ENCODE measurements around the gene ETV3.
A peak's percentile ranks its signal among the peaks of the same experiment; 100 is the strongest.

ETV3 gene

GRCh38 chr1:157181790-157182189 is 43.6 kb upstream of the ETV3 start:
- no peak for DNase-seq (ENCODE audit: low spot score)
- no peak overlapping the region for H3K4me3 ChIP-seq (ENCODE audit: low read length in 2 of 2)
- no peak overlapping the region for H2BK120ac ChIP-seq (ENCODE audit: low read depth, low read length)
- H3K36me3 ChIP-seq (replicated peaks in 1 of 2; ENCODE audit: control insufficient read depth in 2 of 2, insufficient read depth in 2 of 2, low read length in 2 of 2) = no peaks in the 10 kb centered on the region
- H3K9me3 ChIP-seq (replicated peaks in 1 of 2; ENCODE audit: control insufficient read depth in 2 of 2, insufficient read depth in 1 of 2, low read depth in 1 of 2, low read length in 2 of 2) = no peaks in the 10 kb centered on the region
- no peak overlapping the region for H4K91ac ChIP-seq (ENCODE audit: low read depth, low read length, poor library complexity)
- no peak overlapping the region for H3K23ac ChIP-seq (ENCODE audit: low read depth, low read length, poor library complexity)
- no peak overlapping the region for H3K9ac ChIP-seq (ENCODE audit: low read depth, low read length, poor library complexity)
- no peak overlapping the region for H3K18ac ChIP-seq (ENCODE audit: low read length)
- H2BK5ac ChIP-seq (ENCODE audit: low read length) = no peak overlapping the region
- no peak overlapping the region for H3K27ac ChIP-seq (replicated peaks; ENCODE audit: low read length)
- H3K27me3 ChIP-seq (ENCODE audit: control insufficient read depth in 3 of 3, insufficient read depth in 3 of 3, low read depth in 1 of 3, low read length in 3 of 3) = peaks cover 0 to 18% (median 0%) of the 10 kb centered on the region in 3 experiments
- no peak overlapping the region for H3K14ac ChIP-seq (ENCODE audit: low read length)
- H3K4me1 ChIP-seq (ENCODE audit: control insufficient read depth in 2 of 2, insufficient read depth in 1 of 2, low read depth in 1 of 2, low read length in 2 of 2) = peaks cover 4% of the 10 kb centered on the region in 2 donors
- H4K8ac ChIP-seq (ENCODE audit: low read depth, low read length) = no peak overlapping the region
- no peak overlapping the region for H2BK12ac ChIP-seq (ENCODE audit: low read length)
- H2BK15ac ChIP-seq (ENCODE audit: low read length) = no peak overlapping the region
- H2AFZ ChIP-seq (ENCODE audit: low read length) = peak overlapping the region; percentile 78
- H2AK5ac ChIP-seq (ENCODE audit: low read depth, low read length) = no peak overlapping the region
- no peak overlapping the region for H3K4ac ChIP-seq (ENCODE audit: low read length)
- H3K79me1 ChIP-seq (ENCODE audit: low read depth, low read length) = no peaks in the 10 kb centered on the region
- no peak overlapping the region for H3K4me2 ChIP-seq (ENCODE audit: insufficient read depth, low read length, poor library complexity, severe bottlenecking)
- no CpG with 5 or more reads among the region's 3 CpGs for WGBS, 2 donors (ENCODE audit: extremely low coverage in 2 of 2, insufficient read length in 2 of 2, insufficient replicate concordance in 1 of 2)

GRCh38 chr1:157181258-157181657 is 43.1 kb upstream of the ETV3 start:
- peaks cover 1 to 4% of the 10 kb centered on the region in 2 donors for H3K4me1 ChIP-seq (ENCODE audit: control insufficient read depth in 2 of 2, insufficient read depth in 1 of 2, low read depth in 1 of 2, low read length in 2 of 2)
- H2BK15ac ChIP-seq (ENCODE audit: low read length) = peak overlapping the region; percentile 13
- H3K4ac ChIP-seq (ENCODE audit: low read length) = no peak overlapping the region
- no peak overlapping the region for H3K14ac ChIP-seq (ENCODE audit: low read length)
- H3K27ac ChIP-seq (replicated peaks; ENCODE audit: low read length) = no peak overlapping the region
- H3K27me3 ChIP-seq (ENCODE audit: control insufficient read depth in 3 of 3, insufficient read depth in 3 of 3, low read depth in 1 of 3, low read length in 3 of 3) = peaks cover 0 to 18% (median 0%) of the 10 kb centered on the region in 3 experiments
- H3K4me2 ChIP-seq (ENCODE audit: insufficient read depth, low read length, poor library complexity, severe bottlenecking) = no peak overlapping the region
- no CpG with 5 or more reads among the region's 5 CpGs for WGBS, 2 donors (ENCODE audit: extremely low coverage in 2 of 2, insufficient read length in 2 of 2, insufficient replicate concordance in 1 of 2)
- no peaks in the 10 kb centered on the region for H3K79me1 ChIP-seq (ENCODE audit: low read depth, low read length)
- H3K9ac ChIP-seq (ENCODE audit: low read depth, low read length, poor library complexity) = no peak overlapping the region
- no peak overlapping the region for H3K4me3 ChIP-seq (ENCODE audit: low read length in 2 of 2)
- DNase-seq (ENCODE audit: low spot score) = no peak
- H2AFZ ChIP-seq (ENCODE audit: low read length) = peak overlapping the region; percentile 78
- no peak overlapping the region for H2BK12ac ChIP-seq (ENCODE audit: low read length)
- no peak overlapping the region for H2BK5ac ChIP-seq (ENCODE audit: low read length)
- no peak overlapping the region for H4K8ac ChIP-seq (ENCODE audit: low read depth, low read length)
- H3K9me3 ChIP-seq (replicated peaks in 1 of 2; ENCODE audit: control insufficient read depth in 2 of 2, insufficient read depth in 1 of 2, low read depth in 1 of 2, low read length in 2 of 2) = no peaks in the 10 kb centered on the region
- peak overlapping the region; percentile 44 for H3K18ac ChIP-seq (ENCODE audit: low read length)
- H2BK120ac ChIP-seq (ENCODE audit: low read depth, low read length) = no peak overlapping the region
- H3K36me3 ChIP-seq (replicated peaks in 1 of 2; ENCODE audit: control insufficient read depth in 2 of 2, insufficient read depth in 2 of 2, low read length in 2 of 2) = no peaks in the 10 kb centered on the region
- H4K91ac ChIP-seq (ENCODE audit: low read depth, low read length, poor library complexity) = no peak overlapping the region
- no peak overlapping the region for H2AK5ac ChIP-seq (ENCODE audit: low read depth, low read length)
- no peak overlapping the region for H3K23ac ChIP-seq (ENCODE audit: low read depth, low read length, poor library complexity)

DNA sequence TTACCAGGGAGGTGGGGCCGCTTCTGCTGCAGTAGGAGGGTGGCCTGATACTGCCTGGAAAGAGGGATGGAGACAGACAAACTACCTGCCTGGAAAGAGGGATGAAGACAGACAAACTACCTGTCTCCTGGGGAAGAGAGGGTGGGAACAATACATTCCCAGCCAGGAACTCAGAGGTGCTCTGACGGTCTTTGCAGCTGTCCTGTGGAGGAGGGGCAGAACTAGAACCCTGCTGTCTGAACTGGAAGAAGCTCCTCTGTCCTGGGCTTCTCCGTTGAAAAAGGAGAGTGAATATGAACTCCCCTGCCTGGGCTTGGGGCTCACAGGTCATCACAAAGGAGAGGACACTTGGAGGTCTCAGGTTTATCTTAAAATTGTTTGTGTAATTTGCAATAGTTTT is 40.3 kb upstream of the ETV3 start:
- H3K4me2 ChIP-seq (ENCODE audit: insufficient read depth, low read length, poor library complexity, severe bottlenecking) = no peak overlapping the region
- H3K36me3 ChIP-seq (replicated peaks in 1 of 2; ENCODE audit: control insufficient read depth in 2 of 2, insufficient read depth in 2 of 2, low read length in 2 of 2) = no peaks in the 10 kb centered on the region
- no peak overlapping the region for H3K4ac ChIP-seq (ENCODE audit: low read length)
- no peak overlapping the region for H2BK15ac ChIP-seq (ENCODE audit: low read length)
- no peak overlapping the region for H3K27ac ChIP-seq (replicated peaks; ENCODE audit: low read length)
- H3K4me3 ChIP-seq (ENCODE audit: low read length in 2 of 2) = no peak overlapping the region
- no peak overlapping the region for H2BK120ac ChIP-seq (ENCODE audit: low read depth, low read length)
- H4K8ac ChIP-seq (ENCODE audit: low read depth, low read length) = no peak overlapping the region
- no peak overlapping the region for H4K91ac ChIP-seq (ENCODE audit: low read depth, low read length, poor library complexity)
- H3K23ac ChIP-seq (ENCODE audit: low read depth, low read length, poor library complexity) = no peak overlapping the region
- WGBS, 2 donors (ENCODE audit: extremely low coverage in 2 of 2, insufficient read length in 2 of 2, insufficient replicate concordance in 1 of 2) = no CpG with 5 or more reads among the region's 3 CpGs
- no peak for DNase-seq (ENCODE audit: low spot score)
- H3K14ac ChIP-seq (ENCODE audit: low read length) = no peak overlapping the region
- H2BK5ac ChIP-seq (ENCODE audit: low read length) = no peak overlapping the region
- H2AFZ ChIP-seq (ENCODE audit: low read length) = no peak overlapping the region
- no peaks in the 10 kb centered on the region for H3K9me3 ChIP-seq (replicated peaks in 1 of 2; ENCODE audit: control insufficient read depth in 2 of 2, insufficient read depth in 1 of 2, low read depth in 1 of 2, low read length in 2 of 2)
- no peak overlapping the region for H3K18ac ChIP-seq (ENCODE audit: low read length)
- no peaks in the 10 kb centered on the region for H3K79me1 ChIP-seq (ENCODE audit: low read depth, low read length)
- no peak overlapping the region for H2BK12ac ChIP-seq (ENCODE audit: low read length)
- H3K9ac ChIP-seq (ENCODE audit: low read depth, low read length, poor library complexity) = no peak overlapping the region
- peaks cover 1 to 4% of the 10 kb centered on the region in 2 donors for H3K4me1 ChIP-seq (ENCODE audit: control insufficient read depth in 2 of 2, insufficient read depth in 1 of 2, low read depth in 1 of 2, low read length in 2 of 2)
- H3K27me3 ChIP-seq (ENCODE audit: control insufficient read depth in 3 of 3, insufficient read depth in 3 of 3, low read depth in 1 of 3, low read length in 3 of 3) = peaks cover 0 to 21% (median 0%) of the 10 kb centered on the region in 3 experiments
- H2AK5ac ChIP-seq (ENCODE audit: low read depth, low read length) = no peak overlapping the region

- no peak overlapping the region for H4K8ac ChIP-seq (ENCODE audit: low read depth, low read length)
- H3K4me2 ChIP-seq (ENCODE audit: insufficient read depth, low read length, poor library complexity, severe bottlenecking) = no peak overlapping the region
- H3K4me1 ChIP-seq (ENCODE audit: control insufficient read depth in 2 of 2, insufficient read depth in 1 of 2, low read depth in 1 of 2, low read length in 2 of 2) = peaks cover 1 to 4% of the 10 kb centered on the region in 2 donors
- DNase-seq (ENCODE audit: low spot score) = no peak
- no peak overlapping the region for H3K23ac ChIP-seq (ENCODE audit: low read depth, low read length, poor library complexity)
- no peak overlapping the region for H2BK120ac ChIP-seq (ENCODE audit: low read depth, low read length)
- H4K91ac ChIP-seq (ENCODE audit: low read depth, low read length, poor library complexity) = no peak overlapping the region
- no peak overlapping the region for H2AFZ ChIP-seq (ENCODE audit: low read length)
- H3K18ac ChIP-seq (ENCODE audit: low read length) = peak overlapping the region; percentile 54
- no peaks in the 10 kb centered on the region for H3K36me3 ChIP-seq (replicated peaks in 1 of 2; ENCODE audit: control insufficient read depth in 2 of 2, insufficient read depth in 2 of 2, low read length in 2 of 2)
- no peak overlapping the region for H2BK15ac ChIP-seq (ENCODE audit: low read length)
- H3K4me3 ChIP-seq (ENCODE audit: low read length in 2 of 2) = no peak overlapping the region
- no peaks in the 10 kb centered on the region for H3K79me1 ChIP-seq (ENCODE audit: low read depth, low read length)
- no peak overlapping the region for H2BK12ac ChIP-seq (ENCODE audit: low read length)
- no CpG with 5 or more reads among the region's 4 CpGs for WGBS, 2 donors (ENCODE audit: extremely low coverage in 2 of 2, insufficient read length in 2 of 2, insufficient replicate concordance in 1 of 2)
- no peak overlapping the region for H3K27ac ChIP-seq (replicated peaks; ENCODE audit: low read length)
- H3K9ac ChIP-seq (ENCODE audit: low read depth, low read length, poor library complexity) = no peak overlapping the region
- no peak overlapping the region for H3K14ac ChIP-seq (ENCODE audit: low read length)
- H3K27me3 ChIP-seq (ENCODE audit: control insufficient read depth in 3 of 3, insufficient read depth in 3 of 3, low read depth in 1 of 3, low read length in 3 of 3) = peaks cover 0 to 21% (median 0%) of the 10 kb centered on the region in 3 experiments
- no peak overlapping the region for H3K4ac ChIP-seq (ENCODE audit: low read length)
- no peak overlapping the region for H2BK5ac ChIP-seq (ENCODE audit: low read length)
- H3K9me3 ChIP-seq (replicated peaks in 1 of 2; ENCODE audit: control insufficient read depth in 2 of 2, insufficient read depth in 1 of 2, low read depth in 1 of 2, low read length in 2 of 2) = no peaks in the 10 kb centered on the region
- no peak overlapping the region for H2AK5ac ChIP-seq (ENCODE audit: low read depth, low read length)
These were observed 39.7 kb upstream of the ETV3 start for GRCh38 chr1:157177733-157178394.
